LoVo (cell line): ENCODE results near the gene PAQR7.
"Not testable (repeated sequence)": the region's sequence is repeated elsewhere in the genome, so short reads cannot be mapped to it uniquely, and the experiment has no call there.

ENCODE experiments used
- DNase-seq: peaks from one replicate; pipeline ENCODE4 v3.0.0-alpha.2; 2016; ENCODE audit warnings: low spot score

Gene PAQR7

GRCh38 chr1:25844536-25845337, 30.8 kb downstream of the PAQR7 start:
- DNase-seq, result no peak

DNA sequence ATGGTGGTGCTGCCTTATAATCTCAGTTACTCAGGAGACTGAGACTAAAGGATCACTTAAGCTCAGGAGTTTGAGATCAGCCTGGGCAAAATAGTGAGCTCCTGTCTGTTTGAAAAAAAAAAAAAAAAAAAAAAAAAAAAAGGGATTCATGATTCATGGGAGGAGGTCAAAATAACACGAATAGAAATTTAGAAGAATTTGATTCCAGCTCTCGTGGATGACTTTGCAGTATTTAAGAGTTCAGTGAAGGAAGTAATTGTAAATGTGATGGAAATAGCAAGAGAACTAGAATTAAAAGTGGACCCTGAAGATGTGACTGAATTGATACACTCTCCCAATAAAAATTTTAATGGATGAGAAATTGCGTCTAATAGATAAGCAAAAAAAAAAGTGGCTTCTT, 32.0 kb downstream of the PAQR7 start:
- DNase-seq, result no peak

- DNase-seq, result not testable (repeated sequence)
Observed at GRCh38 chr1:25839808-25840207, 35.7 kb downstream of the PAQR7 start.

DNA sequence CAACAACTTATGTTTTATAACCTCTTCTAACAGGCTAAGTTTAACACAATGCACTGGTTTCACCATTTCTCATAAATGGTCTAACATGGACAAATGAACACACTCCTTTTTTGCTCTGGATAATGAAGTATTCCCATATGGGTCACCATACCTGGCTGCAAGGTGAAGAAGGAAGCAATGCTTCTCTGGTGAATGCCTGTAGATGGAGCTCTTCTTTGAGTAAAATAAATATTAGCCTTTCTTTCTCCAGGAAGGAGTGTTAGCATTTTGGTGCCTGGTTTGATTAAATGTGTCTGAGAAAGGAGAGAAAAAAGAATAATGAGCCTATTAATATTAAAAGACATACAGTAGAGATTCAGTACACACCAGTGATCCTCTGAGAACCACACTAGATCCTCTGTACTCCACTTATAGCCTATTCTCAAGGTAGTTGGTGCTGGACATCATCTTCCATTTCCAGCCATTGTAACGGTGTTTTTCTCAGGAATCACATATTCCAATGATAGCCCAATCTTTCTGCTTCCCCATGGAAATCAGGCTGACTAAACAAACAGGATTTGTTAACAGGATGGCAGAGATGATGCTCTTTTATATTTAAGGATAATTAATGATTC, 38.1 kb downstream of the PAQR7 start:
- peak; percentile 30 for DNase-seq

DNA sequence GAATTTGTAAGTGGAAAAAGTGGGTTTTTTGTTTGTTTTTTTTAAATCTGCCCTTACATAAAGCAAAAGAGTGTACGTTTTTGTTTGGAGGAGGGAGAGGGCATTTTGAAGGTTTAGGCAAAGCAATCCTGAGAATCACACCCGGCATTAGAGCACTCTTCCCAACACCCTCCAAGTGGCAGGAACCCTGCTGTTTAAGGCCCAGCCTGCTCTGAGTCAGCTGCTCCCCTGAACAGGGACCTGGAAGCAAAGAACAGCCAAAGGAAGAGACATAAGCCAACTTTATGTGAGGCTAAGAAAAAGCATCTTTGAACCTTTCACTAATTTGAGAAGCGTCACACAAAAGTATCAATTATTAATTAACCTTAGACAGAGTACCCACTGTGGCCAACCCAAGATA, 38.8 kb downstream of the PAQR7 start:
- no peak for DNase-seq

- no peak for DNase-seq
Observed at GRCh38 chr1:25834894-25835293, 40.6 kb downstream of the PAQR7 start.

DNA sequence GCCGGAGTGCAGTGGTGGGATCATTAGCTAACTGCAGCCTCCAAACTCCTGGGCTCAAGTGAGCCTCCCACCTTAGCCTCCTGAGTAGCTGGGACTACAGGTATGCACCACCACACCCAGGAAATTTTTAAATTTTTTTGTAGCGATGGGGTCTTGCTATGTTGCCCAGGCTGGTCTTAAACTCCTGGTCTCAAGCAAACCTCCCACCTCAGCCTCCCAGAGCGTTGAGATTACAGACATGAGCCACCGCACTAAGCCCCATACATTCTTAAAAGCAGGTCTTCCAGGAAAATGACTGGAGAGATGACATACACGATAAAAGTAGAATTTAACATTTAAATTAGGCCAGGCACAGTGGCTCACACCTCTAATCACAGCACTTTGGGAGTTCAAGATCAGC, 42.4 kb downstream of the PAQR7 start:
- DNase-seq, result no peak

DNA sequence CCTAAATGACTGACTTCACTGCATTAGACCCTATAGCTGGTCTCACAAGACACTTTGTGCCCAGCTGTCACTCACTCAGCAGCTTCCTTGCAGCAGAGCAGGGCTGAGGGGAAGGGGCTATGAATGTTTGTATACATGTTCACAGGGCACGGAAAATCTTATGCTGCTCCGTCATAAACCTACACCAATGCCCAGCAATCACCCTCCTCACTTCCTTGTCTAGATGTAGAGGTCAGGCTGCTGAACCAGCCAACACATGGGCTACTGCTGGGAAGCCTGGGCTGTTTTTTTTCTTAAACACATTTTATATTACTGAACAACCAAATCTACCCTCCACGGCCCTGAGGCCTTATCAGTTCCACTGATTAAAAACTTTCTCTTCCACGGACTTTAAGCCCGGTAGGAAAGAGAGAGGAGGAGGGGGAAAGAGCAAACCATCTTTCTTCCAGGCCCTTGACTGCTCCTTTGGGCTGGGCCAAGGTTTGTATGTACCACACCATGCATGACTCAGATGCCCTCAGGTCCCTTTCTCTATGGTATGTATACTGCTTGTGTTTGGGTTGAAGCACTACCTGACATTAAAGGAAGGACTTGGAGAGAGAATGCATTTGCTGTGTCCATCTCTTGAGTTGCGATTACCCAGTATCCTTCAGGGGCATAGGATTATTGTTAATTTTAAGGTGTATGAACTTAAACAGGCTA, 43.0 kb downstream of the PAQR7 start:
- DNase-seq, result no peak

DNA sequence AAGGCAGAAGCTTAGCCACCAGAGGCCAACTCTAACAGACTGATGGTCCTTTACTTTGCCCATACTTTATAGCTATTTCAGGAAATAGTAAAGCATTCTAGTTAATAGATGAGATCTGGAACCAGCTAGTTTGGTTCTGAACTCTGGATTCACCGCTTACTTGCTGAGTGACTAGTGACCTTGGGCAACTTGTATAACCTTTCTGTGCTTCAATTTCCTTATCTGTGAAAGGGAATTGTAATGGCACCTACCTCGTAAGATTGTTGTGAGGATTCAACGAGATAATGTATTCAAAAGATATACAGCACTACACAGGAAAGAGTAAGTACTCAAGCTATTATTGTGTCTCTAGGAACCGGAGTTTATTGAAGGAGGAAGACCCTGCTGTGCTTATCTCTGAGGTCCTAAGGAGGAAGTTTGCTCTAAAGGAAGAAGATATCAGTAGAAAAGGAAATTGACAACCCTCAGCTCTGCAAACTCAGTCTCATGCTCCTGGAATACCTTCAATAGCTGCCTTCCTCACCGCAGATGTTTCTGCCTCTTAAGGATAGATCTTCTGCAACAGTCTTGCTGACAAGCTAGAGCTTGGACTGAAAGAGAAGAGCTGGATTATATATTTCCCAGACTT, 43.8 kb downstream of the PAQR7 start:
- no peak for DNase-seq

DNA sequence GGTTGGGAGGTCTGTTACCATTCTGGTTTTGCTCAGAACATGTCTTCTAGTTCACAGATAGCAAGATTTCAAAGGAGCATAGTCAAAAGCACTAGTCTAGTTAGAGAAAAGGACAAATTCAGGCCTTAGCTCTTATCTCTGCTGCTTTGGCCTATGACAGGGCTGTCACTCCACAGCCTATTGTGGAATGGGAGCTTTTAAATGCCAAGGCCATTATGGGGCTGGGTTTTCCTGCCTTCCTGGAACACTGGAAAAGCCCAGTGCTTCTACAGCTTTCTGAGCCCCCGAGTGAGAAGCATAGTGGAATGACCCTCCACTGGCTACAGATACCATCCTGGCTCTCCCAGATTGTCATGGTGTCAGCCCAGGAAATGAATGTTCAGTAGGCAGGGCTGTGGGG, 46.5 kb downstream of the PAQR7 start:
- DNase-seq, result no peak

DNA sequence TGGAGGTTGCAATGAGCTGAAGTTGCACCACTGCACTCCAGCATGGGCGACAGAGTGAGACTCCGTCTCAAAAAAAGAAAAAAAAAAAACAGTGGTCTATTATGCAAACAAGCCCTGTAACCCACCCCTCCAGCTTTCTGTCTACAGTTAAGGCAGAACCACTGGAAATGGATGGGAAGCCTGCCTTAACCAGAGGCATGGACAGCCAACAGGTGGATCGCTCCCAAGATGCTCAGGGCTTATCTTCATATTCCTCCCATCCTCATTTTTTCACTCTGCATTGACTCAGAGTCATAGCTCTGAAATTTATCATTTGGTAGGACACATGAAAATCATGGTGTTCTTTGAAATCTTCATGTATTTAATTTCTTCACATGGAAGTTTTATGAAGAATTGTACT, 47.0 kb downstream of the PAQR7 start:
- DNase-seq, result no peak

DNA sequence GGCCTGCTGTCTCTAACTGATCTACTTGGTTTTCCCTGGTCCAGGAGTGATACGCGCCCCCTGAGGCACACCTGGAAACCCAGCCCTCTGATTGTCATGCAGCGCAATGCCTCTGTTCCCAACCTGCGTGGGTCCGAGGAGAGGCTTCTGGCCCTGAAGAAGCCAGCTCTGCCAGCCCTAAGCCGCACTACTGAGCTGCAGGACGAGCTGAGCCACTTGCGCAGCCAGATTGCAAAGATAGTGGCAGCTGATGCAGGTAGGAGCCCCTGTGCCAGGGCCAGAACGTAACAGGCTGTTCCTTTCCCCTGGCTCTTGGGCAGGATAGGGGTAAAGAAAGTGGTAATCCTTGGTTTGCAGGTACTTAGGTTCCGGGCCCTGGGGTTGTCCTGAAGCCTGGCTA, 48.9 kb downstream of the PAQR7 start:
- DNase-seq, result no peak

DNA sequence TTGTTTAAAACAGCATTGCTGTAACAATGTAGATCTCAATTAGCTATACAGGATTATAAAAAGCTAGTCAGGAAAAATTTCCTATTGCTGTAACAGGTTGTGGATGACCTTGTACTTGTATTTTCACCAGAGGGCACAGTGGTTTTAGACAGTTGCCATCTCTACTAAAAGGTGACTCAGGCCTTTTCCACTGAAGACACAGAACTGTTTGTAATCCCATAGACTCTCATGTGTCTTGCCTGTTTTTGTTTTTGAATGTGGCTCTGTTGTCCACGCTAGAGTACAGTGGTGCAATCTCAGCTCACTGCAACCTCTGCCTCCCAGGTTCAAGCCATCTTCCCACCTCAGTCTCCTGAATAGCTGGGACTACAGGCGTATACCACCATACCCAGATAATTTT, 49.9 kb downstream of the PAQR7 start:
- no peak for DNase-seq

GRCh38 chr1:25821630-25822091, 53.8 kb downstream of the PAQR7 start:
- no peak for DNase-seq

DNA sequence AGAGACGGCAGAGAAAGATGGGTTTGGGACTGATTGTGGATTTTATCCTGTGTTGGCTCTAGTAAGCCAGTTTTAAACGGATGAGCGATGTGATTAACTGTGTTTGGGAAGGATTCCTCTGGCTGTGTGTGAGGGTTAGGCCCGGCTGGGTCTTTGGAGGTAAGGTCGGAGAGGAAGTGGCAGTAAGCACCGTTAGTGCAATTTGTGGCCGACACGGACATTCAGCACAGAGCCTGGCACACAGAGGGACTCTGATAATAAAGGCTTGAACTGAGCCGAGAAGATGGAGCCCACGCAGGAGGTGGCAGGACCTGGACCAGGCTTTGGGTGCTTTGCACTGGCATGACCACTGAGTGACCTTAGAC, 54.4 kb downstream of the PAQR7 start:
- no peak for DNase-seq

- DNase-seq, result peak; percentile 57
Observed at GRCh38 chr1:25820247-25821111, 55.0 kb downstream of the PAQR7 start.

DNA sequence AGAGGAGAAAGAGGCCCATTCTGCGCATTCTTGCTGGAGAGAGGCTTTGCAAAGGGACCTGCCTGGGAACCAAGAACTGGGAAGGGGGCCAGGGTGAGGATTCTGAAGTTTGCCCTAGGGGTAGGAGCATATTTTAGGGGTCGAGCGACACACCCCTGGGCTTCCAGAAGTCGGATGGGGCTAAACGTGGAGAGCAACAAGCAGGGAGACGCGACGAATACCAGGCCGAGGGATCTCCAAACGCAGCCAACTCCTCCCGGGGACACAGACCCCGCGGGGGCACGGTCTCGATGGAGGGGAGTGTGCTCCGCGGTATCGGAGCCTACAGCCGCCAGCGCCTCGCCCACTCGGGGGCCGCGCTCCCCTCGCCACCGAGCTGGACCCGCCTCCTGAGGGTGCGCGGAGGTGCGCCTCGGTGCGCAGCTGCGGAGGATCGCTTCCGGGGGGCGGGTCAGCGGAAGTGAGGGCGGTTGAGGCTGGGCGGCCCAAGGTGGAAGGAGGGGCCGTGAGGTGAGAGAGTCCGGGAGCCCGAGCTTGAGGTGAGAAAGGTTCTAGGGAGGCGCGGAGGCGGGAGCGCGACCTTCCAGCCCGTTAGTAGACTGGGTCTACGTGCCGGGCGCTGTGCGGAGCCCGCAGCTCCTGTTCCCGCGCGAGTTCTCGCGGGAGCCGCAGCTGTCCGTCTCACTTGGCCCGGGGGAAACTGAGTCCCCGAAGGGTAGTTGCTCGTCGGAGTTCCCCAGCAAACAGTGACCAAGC, 55.8 kb downstream of the PAQR7 start, which contains the start of gene MTFR1L:
TSS of gene MTFR1L (plus strand) at position 464 of the 756 bp plus-strand sequence. CDS start 3,151 bp downstream, outside the sequence.
- peak; percentile 91 for DNase-seq

DNA sequence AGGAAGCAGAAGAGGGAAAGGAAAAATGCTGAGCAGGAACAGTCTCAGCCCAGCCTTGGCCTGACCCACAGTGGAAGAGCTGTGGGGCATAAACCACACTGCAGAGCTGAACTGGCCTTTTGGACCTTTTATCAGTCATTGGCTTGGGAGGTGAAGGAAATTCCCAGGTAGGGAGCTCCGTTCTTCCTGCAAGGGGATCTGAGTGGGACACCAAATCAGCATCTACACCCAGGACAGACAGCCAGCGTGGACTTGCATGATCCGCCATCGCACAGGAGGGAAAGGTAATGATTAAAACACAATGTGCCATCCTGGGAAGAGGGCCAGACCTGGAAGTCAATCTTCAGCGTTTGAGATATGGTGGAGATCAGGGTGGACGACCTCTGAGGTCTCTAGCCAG, 56.9 kb downstream of the PAQR7 start:
- DNase-seq, result no peak

DNA sequence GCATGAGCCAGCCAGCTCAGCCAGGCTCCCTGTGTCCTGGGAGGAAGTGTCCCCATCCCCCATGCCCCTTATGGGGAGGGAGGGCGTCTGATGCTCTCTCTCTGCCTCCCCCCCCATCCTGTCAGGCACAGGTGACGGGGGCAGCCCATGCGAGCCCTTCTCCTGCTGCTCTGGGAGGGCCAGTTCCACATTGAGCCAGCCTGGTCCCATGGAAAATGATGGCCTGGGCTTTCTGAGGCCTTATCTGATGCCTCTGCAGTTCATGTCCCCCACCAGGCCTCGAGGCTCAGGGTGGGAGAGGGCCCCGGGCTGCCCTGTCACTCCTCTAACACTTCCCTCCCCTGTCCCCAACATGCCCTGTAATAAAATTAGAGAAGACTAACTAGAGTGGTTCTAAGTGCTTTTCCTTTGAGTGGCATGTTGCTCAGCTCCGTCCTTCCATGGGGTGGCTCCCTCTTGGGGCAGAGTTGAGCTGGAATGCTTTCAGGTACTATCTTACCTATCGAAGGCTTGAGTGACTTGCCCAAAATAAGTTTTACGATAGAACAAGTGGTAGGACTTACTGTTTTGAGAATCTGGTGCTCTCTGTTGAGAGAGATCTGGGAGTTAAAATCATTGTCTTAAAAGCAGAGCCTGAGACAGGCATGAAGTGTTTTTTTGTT, 57.5 kb downstream of the PAQR7 start:
- DNase-seq, result peak; percentile 35

GRCh38 chr1:25816112-25816718, 59.3 kb downstream of the PAQR7 start:
- DNase-seq, result no peak
